K562 (cell line): ENCODE results near the gene SERPINA5. TPM values are rescaled to one million over a fixed set of nuclear protein-coding genes. Genes with fewer than 3 reads are reported as not detected.

ENCODE experiments used
- ATAC-seq: fragments of 200-7000 bp; cut with Tn5 transposase; 3 replicates; pipeline ENCODE4 v1.9.1; 2020; ENCODE audit warnings: moderate library complexity
- BruUV-seq: library from RNA; stranded (reverse); fragments of 400-500 nt; replicated peaks from 2 replicates; lab custom pipeline; 2021; lab: Mats Ljungman, UMichigan
- CTCF ChIA-PET: fragments of 300-600 bp; formaldehyde crosslinking; extraction: SDS; loops from one replicate; lab custom pipeline; 2021; ENCODE audit warnings: low intra/inter-chr PET ratio; lab: Yijun Ruan, JAX
- POLR2A ChIA-PET: fragments of 300-600, 350-650 bp; sonication (Branson Sonifier 250); formaldehyde crosslinking; extraction: SDS; loops from one replicate; lab custom pipeline; 2021; ENCODE audit warnings: antibody characterized with exemption, inconsistent platforms; lab: Yijun Ruan, JAX
- DNase-seq, 4 experiments: peaks; one replicate each; pipeline versions ENCODE4 v3.0.0 to v3.0.0-alpha.2; 2011 to 2018; ENCODE audit warnings: low spot score in 3 of 4, mixed read lengths in 3 of 4; ENCODE audit errors: extremely low read depth in 1 of 4
- FAIRE-seq: peaks from 2 replicates; lab custom pipeline; 2011; peaks lifted over from hg19 to GRCh38; lab: Jason Lieb, UNC
- H2AFZ ChIP-seq: 2 replicates; pipeline ENCODE4 v1.6.0; 2011; ENCODE audit warnings: low read depth, low read length, control low read depth, inconsistent platforms
- H3K27ac ChIP-seq: fragments of 200-600 bp; 3 replicates; pipeline ENCODE4 v1.8.0; 2011; ENCODE audit warnings: low read depth, mild to moderate bottlenecking, control low read depth, inconsistent platforms, low read length, moderate library complexity, mixed read lengths; ENCODE audit errors: extremely low read depth
- H3K27me3 ChIP-seq, 2 experiments: fragments of 300-600 bp in 1 of 2; 2 replicates in 1 of 2; 3 replicates in 1 of 2; pipeline versions ENCODE4 v1.6.0 to v1.8.0; 2011; ENCODE audit warnings: inconsistent platforms in 2 of 2, low read length in 2 of 2, mild to moderate bottlenecking in 1 of 2, mixed read lengths in 1 of 2, moderate library complexity in 1 of 2; ENCODE audit not compliant: control insufficient read depth in 2 of 2, insufficient read depth in 2 of 2
- H3K36me3 ChIP-seq: fragments of 300-600 bp; 3 replicates; pipeline ENCODE4 v1.8.0; 2011; ENCODE audit warnings: mild to moderate bottlenecking, low read length, inconsistent platforms; ENCODE audit not compliant: control insufficient read depth, insufficient read depth
- H3K4me1 ChIP-seq, 2 experiments: fragments of 200-600 bp in 1 of 2; replicated peaks in 1 of 2; 2 replicates in 1 of 2; 3 replicates in 1 of 2; pipeline versions ENCODE4 v1.5.1 to v1.8.0; 2011; ENCODE audit warnings: inconsistent platforms in 2 of 2, low read length in 2 of 2, mild to moderate bottlenecking in 1 of 2, mixed read lengths in 1 of 2, moderate library complexity in 1 of 2; ENCODE audit not compliant: control insufficient read depth in 2 of 2, insufficient read depth in 2 of 2
- H3K4me2 ChIP-seq: 2 replicates; pipeline ENCODE4 v1.6.1; 2011; ENCODE audit warnings: low read length, control low read depth, inconsistent platforms, mixed read lengths; ENCODE audit not compliant: insufficient read depth
- H3K4me3 ChIP-seq: fragments of 200-600 bp; sonication (generic), shearing (Covaris generic); 2 replicates; pipeline ENCODE4 v1.5.1; 2016; ENCODE audit warnings: control low read depth, inconsistent platforms
- H3K79me2 ChIP-seq: fragments of 200-600 bp; 3 replicates; pipeline ENCODE4 v1.8.0; 2011; ENCODE audit warnings: low read length, inconsistent platforms; ENCODE audit not compliant: control insufficient read depth, insufficient read depth
- H3K9ac ChIP-seq, 2 experiments: 2 replicates each; pipeline versions ENCODE4 v1.6.0 to v1.6.1; 2011; ENCODE audit warnings: low read depth in 2 of 2, low read length in 2 of 2, control low read depth in 1 of 2, inconsistent platforms in 1 of 2, mild to moderate bottlenecking in 1 of 2, mixed read lengths in 1 of 2; ENCODE audit not compliant: insufficient read depth in 1 of 2
- H3K9me1 ChIP-seq: one replicate; pipeline ENCODE4 v1.6.0; 2011; ENCODE audit warnings: inconsistent platforms, mild to moderate bottlenecking, low read length, moderate library complexity; ENCODE audit not compliant: control insufficient read depth, insufficient read depth
- H3K9me3 ChIP-seq: replicated peaks from 2 replicates; pipeline ENCODE4 v1.5.1; 2011; ENCODE audit warnings: low read depth, low read length, inconsistent platforms; ENCODE audit not compliant: control insufficient read depth, insufficient read depth
- H4K20me1 ChIP-seq: replicated peaks from 2 replicates; pipeline ENCODE4 v1.6.1; 2011; ENCODE audit warnings: low read length, inconsistent platforms, mixed read lengths; ENCODE audit not compliant: control insufficient read depth, insufficient read depth
- DNMT1 ChIP-seq: fragments of 450-650 bp; IDR thresholded peaks from 2 replicates; pipeline ENCODE4 v1.6.1; 2016; ENCODE audit warnings: antibody characterized with exemption, mild to moderate bottlenecking
- ETV1 ChIP-seq: fragments of 450-650 bp; conservative IDR thresholded peaks from 2 replicates; pipeline ENCODE4 v1.6.1; 2016; ENCODE audit warnings: missing genetic modification characterization, control low read depth, low read depth, missing compliant biosample characterization
- IRF2 ChIP-seq: sonication (generic); formaldehyde crosslinking; IDR thresholded peaks from 2 replicates; pipeline ENCODE4 v1.8.1; 2022; ENCODE audit warnings: mild to moderate bottlenecking, missing genetic modification reagents
- RBM39 ChIP-seq: fragments of 200-400 bp; formaldehyde crosslinking; optimal IDR thresholded peaks from 2 replicates; pipeline ENCODE3; 2018; ENCODE audit warnings: low read depth, low read length
- ZBTB8A ChIP-seq: fragments of 450-650 bp; IDR thresholded peaks from 2 replicates; pipeline ENCODE4 v1.6.1; 2018; ENCODE audit warnings: mild to moderate bottlenecking, moderate library complexity; ENCODE audit not compliant: partially characterized antibody
- ZNF253 ChIP-seq: fragments of 250-450 bp; sonication (Bioruptor Pico); conservative IDR thresholded peaks from 2 replicates; pipeline ENCODE4 v1.6.1; 2021; ENCODE audit warnings: mild to moderate bottlenecking
- ZNF311 ChIP-seq: fragments of 250-450 bp; sonication (Bioruptor Pico); IDR thresholded peaks from 2 replicates; pipeline ENCODE4 v1.4.0; 2020; ENCODE audit warnings: mild to moderate bottlenecking, moderate library complexity
- ZNF445 ChIP-seq: fragments of 250-450 bp; sonication (Bioruptor Pico); IDR thresholded peaks from 2 replicates; pipeline ENCODE4 v1.4.0; 2020; ENCODE audit warnings: low read depth, mild to moderate bottlenecking, moderate library complexity
- ZNF766 ChIP-seq: fragments of 200-800 bp; sonication (Bioruptor generic); conservative IDR thresholded peaks from 2 replicates; pipeline ENCODE4 v1.6.1; 2016; ENCODE audit warnings: missing genetic modification characterization, missing compliant biosample characterization
- WGBS: fragments of 100-300 bp; shearing (Covaris generic); methylation state at CpG from one replicate; pipeline ENCODE4 v1.1.6; 2016; ENCODE audit warnings: low coverage, mixed read lengths; ENCODE audit not compliant: insufficient coverage; ENCODE audit errors: missing lambda C conversion rate; 5-methylcytosine and 5-hydroxymethylcytosine counted together
- in situ Hi-C: fragments of 300-500 bp; cut with MboI; formaldehyde crosslinking; loops from 4 replicates; pipeline ENCODE4 v1.15.0; 2018; ENCODE audit warnings: inconsistent platforms, mixed read lengths
- intact Hi-C: fragments of 100-400 bp; cut with micrococcal nuclease; formaldehyde crosslinking; loops from 2 replicates; pipeline ENCODE4 v1.14.2; 2022
- polyA plus RNA-seq, 8 experiments: library from polyadenylated mRNA; depleted of rRNA in 4 of 8; stranded (reverse) in 5 of 8; unstranded in 3 of 8; fragments of >200 nt; fragmentation: Nextera tagmentation in 2 of 8; fragmentation: Illumina TruSeq in 1 of 8; extraction: Ambion mirVana in 2 of 8; extraction: Trizol in 1 of 8; gene quantifications; 2 replicates each; pipeline versions ENCODE4 v1.2.1 to v1.2.3, GENCODE V29; 2011 to 2014; ENCODE audit warnings: inconsistent platforms in 1 of 8, missing spikeins in 1 of 8
- total RNA-seq, 7 experiments: library from RNA; depleted of rRNA in 6 of 7; stranded (reverse); fragments of >200 nt in 6 of 7; fragmentation: Illumina TruSeq in 2 of 7; extraction: Trizol in 2 of 7; gene quantifications; 2 replicates each; pipeline versions ENCODE4 v1.2.1 to v1.2.3, GENCODE V29; 2011 to 2021; ENCODE audit warnings: low replicate concordance in 1 of 7
- TF ChIP-seq, protein P1 (sequence below): fragments of 250-450 bp; sonication (Bioruptor Pico); IDR thresholded peaks from 2 replicates; pipeline ENCODE4 v1.5.0; 2021
- TF ChIP-seq, protein P2 (sequence below): sonication (generic); formaldehyde crosslinking; IDR thresholded peaks from 2 replicates; pipeline ENCODE4 v1.8.0; 2022; ENCODE audit warnings: mild to moderate bottlenecking, low read depth, missing genetic modification reagents
- TF ChIP-seq, protein P3 (sequence below): fragments of 450-650 bp; IDR thresholded peaks from one replicate; pipeline ENCODE4 v1.6.1; 2018; ENCODE audit warnings: mild to moderate bottlenecking, moderate library complexity; ENCODE audit not compliant: partially characterized antibody
- TF ChIP-seq, protein P4 (sequence below): fragments of 200-800 bp; sonication (Bioruptor generic); IDR thresholded peaks from 2 replicates; pipeline ENCODE4 v1.6.1; 2016; ENCODE audit warnings: missing genetic modification characterization, missing compliant biosample characterization

Gene SERPINA5
- total and polyA plus RNA-seq, 9 of the 15 experiments (the other 6 are each of a cell fraction or from before 2014, with no cell fraction given) = 0.38 TPM; not detected in 8

DNA sequence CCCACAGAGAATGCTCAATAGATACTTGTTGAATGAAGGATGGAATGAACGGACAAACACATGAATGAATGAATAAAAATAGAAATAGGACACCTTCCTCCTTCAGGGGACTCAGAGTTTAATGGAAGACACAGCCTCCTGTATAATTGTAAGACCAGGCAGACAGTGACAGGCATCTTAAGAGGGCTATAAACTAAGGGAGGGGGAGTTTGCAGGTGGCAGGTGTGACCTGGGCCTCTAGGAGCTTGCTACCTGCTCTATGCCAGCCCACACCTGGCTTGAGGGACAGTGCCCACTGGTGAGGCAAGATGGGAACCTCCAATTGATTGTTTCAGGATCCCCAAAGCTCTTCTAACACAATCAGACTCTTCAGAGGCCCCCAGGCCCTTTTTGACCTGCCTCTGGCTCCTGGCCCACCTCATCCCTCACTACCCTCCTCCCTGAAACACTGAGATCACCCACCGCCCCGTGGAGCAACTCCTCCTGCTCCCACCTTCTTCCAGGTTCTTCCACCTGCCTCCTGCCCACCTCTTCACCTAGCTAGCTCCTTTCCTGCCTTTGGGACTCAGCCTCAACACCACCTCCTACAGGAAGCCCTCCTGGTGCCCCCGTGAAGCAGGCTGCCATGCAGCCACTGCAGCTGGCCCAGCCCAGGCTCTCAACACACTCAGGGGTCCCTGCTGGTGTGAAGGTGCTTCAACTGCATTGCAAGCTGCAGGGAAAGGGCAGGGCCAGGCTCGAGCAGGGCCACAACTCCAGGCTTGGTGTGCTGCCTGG is 40.3 kb downstream of the SERPINA5 start:
- H3K9ac ChIP-seq = no peak overlapping the region
- intact Hi-C loops = no loop called here
- H2AFZ ChIP-seq = no peak overlapping the region
- no peaks in the 10 kb centered on the region for H3K27me3 ChIP-seq
- no TSS peak for BruUV-seq
- DNase-seq = no peak
- no peaks in the 10 kb centered on the region for H4K20me1 ChIP-seq
- POLR2A ChIA-PET = no interaction called here
- CTCF ChIA-PET = no interaction called here
- H3K9me3 ChIP-seq = no peaks in the 10 kb centered on the region
- no peaks in the 10 kb centered on the region for H3K9me1 ChIP-seq
- 0% methylated on average over 5 of the region's 5 CpGs for WGBS
- no peak for FAIRE-seq
- H3K4me1 ChIP-seq = no peaks in the 10 kb centered on the region
- H3K27ac ChIP-seq = no peak overlapping the region
- no peak overlapping the region for H3K4me2 ChIP-seq
- H3K79me2 ChIP-seq = no peaks in the 10 kb centered on the region
- in situ Hi-C loops = no loop called here
- no peaks in the 10 kb centered on the region for H3K36me3 ChIP-seq
- H3K4me3 ChIP-seq = no peak overlapping the region
- ATAC-seq = no peak
- no peak for TF ChIP-seq DNMT1
- no peak for TF ChIP-seq ZBTB8A
- TF ChIP-seq ETV1 (tag) = no peak
- TF ChIP-seq IRF2 (CRISPR knock-in tag) = no peak
- TF ChIP-seq, protein P1, sequence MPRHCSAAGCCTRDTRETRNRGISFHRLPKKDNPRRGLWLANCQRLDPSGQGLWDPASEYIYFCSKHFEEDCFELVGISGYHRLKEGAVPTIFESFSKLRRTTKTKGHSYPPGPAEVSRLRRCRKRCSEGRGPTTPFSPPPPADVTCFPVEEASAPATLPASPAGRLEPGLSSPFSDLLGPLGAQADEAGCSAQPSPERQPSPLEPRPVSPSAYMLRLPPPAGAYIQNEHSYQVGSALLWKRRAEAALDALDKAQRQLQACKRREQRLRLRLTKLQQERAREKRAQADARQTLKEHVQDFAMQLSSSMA (CRISPR knock-in tag) = no peak
- no peak for TF ChIP-seq ZNF311 (CRISPR knock-in tag)
- TF ChIP-seq, protein P2, sequence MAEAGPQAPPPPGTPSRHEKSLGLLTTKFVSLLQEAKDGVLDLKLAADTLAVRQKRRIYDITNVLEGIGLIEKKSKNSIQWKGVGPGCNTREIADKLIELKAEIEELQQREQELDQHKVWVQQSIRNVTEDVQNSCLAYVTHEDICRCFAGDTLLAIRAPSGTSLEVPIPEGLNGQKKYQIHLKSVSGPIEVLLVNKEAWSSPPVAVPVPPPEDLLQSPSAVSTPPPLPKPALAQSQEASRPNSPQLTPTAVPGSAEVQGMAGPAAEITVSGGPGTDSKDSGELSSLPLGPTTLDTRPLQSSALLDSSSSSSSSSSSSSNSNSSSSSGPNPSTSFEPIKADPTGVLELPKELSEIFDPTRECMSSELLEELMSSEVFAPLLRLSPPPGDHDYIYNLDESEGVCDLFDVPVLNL (CRISPR knock-in tag) = no peak
- TF ChIP-seq, protein P3, sequence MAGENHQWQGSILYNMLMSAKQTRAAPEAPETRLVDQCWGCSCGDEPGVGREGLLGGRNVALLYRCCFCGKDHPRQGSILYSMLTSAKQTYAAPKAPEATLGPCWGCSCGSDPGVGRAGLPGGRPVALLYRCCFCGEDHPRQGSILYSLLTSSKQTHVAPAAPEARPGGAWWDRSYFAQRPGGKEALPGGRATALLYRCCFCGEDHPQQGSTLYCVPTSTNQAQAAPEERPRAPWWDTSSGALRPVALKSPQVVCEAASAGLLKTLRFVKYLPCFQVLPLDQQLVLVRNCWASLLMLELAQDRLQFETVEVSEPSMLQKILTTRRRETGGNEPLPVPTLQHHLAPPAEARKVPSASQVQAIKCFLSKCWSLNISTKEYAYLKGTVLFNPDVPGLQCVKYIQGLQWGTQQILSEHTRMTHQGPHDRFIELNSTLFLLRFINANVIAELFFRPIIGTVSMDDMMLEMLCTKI = no peak
- TF ChIP-seq, protein P4, sequence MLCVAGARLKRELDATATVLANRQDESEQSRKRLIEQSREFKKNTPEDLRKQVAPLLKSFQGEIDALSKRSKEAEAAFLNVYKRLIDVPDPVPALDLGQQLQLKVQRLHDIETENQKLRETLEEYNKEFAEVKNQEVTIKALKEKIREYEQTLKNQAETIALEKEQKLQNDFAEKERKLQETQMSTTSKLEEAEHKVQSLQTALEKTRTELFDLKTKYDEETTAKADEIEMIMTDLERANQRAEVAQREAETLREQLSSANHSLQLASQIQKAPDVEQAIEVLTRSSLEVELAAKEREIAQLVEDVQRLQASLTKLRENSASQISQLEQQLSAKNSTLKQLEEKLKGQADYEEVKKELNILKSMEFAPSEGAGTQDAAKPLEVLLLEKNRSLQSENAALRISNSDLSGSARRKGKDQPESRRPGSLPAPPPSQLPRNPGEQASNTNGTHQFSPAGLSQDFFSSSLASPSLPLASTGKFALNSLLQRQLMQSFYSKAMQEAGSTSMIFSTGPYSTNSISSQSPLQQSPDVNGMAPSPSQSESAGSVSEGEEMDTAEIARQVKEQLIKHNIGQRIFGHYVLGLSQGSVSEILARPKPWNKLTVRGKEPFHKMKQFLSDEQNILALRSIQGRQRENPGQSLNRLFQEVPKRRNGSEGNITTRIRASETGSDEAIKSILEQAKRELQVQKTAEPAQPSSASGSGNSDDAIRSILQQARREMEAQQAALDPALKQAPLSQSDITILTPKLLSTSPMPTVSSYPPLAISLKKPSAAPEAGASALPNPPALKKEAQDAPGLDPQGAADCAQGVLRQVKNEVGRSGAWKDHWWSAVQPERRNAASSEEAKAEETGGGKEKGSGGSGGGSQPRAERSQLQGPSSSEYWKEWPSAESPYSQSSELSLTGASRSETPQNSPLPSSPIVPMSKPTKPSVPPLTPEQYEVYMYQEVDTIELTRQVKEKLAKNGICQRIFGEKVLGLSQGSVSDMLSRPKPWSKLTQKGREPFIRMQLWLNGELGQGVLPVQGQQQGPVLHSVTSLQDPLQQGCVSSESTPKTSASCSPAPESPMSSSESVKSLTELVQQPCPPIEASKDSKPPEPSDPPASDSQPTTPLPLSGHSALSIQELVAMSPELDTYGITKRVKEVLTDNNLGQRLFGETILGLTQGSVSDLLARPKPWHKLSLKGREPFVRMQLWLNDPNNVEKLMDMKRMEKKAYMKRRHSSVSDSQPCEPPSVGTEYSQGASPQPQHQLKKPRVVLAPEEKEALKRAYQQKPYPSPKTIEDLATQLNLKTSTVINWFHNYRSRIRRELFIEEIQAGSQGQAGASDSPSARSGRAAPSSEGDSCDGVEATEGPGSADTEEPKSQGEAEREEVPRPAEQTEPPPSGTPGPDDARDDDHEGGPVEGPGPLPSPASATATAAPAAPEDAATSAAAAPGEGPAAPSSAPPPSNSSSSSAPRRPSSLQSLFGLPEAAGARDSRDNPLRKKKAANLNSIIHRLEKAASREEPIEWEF (CRISPR knock-in tag) = no peak
- TF ChIP-seq ZNF253 (CRISPR knock-in tag) = no peak
- no peak for TF ChIP-seq RBM39
- no peak for TF ChIP-seq ZNF445 (CRISPR knock-in tag)
- no peak for TF ChIP-seq ZNF766 (CRISPR knock-in tag)
